ENCODE measurements around the gene MSANTD2.

MSANTD2 gene

DNA sequence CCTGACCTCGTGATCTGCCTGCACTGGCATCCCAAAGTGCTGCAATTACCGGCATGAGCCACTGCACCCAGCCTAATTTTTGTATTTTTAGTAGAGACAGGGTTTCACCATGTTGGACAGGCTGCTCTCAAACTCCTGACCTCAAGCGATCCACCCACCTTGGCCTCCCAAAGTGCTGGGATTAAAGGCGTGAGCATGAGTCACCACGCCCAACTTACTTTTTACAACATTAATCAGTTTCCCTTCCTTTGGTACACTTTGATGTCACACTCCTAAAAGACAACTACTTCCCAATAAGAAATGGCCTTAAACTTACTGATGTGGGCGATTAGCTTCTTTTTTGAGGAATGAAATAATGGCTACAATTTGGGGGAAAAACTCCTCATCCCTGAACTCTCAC lies 29.2 kb downstream of the MSANTD2 start:
- peak; percentile 39 for DNase-seq (ENCODE audit: low read depth)

DNA sequence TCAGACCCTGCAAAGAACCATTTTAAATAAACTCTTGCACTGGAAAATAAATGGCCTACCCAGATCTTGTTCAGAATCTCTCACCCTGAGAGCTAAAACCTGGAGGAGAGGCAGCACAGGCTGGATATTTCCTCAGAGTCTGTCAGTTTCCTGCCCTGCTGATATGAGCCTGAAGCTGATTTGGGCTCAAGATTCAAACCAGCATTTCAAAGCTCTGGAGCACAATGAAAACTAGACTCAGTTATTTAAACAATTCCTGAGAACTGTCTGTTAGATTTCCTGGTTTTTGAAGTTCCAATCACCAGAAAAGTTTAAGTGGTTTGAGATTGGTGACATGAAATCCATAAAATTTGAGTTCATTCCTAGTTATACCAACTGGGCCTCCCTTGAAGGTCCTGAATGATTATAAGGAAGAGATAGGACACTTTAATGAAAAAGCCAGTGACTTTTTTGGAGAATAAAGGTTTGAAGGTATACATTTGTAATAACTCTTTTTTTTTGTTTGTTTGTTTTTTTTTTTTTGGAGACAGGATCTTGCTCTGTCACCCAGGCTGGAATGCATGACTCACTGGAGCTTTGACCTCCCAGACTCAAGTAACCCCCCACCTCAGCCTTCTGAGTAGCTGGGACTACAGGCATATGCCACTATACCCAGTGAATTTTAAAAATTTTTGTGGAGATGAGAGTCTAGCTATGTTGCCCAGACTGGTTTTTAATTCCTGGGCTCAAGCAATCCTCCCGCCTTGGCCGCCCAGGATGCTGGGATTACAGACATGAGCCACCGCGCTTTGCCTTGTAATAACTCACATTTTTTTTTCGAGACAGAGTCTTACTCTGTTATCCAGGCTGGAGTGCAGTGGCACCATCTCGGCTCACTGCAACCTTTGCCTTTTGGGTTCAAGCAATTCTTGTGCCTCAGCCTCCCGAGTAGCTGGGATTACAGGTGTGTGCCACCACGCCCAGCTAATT lies 30.1 kb downstream of the MSANTD2 start:
- DNase-seq (ENCODE audit: low read depth), result peak; percentile 79

DNA sequence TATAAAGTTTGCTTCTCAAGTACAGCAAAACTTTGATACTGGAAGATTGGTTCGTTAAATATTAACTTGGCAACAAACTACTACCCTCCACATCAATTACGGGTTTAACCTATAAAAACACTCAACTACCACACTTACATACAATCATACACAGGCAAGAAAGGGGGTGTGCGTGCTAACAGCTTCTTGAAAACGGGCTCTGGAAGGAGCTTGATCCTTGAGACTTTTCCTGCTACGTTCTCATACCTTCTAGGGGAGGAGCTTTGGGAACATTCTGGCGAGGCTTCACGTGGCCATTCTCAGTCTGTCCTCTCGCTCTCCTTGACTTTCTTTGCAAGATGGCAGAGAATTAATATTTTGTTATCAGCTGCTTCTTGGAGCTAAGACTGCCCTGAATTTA lies 31.3 kb downstream of the MSANTD2 start:
- DNase-seq (ENCODE audit: low read depth), result no peak

DNA sequence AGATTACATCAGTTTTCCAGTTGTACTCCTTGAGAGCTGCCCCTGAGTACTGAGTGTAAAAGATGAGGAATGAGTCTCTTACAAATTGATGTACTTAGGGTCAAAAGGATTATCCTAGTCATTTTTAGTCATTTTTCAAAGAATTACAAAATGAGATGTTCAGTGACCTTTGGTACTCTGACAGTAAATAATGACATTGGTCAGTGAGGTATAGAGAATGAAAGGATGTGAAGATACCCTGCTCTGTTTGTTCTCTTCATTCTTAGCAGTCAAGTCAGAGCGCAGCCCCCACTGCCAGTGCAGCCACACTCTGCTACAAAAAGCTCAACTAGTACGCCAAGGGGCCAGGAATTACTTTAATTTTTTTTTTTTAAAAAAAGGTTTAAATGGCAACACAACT lies 34.0 kb downstream of the MSANTD2 start:
- no peak for DNase-seq (ENCODE audit: low read depth)

DNA sequence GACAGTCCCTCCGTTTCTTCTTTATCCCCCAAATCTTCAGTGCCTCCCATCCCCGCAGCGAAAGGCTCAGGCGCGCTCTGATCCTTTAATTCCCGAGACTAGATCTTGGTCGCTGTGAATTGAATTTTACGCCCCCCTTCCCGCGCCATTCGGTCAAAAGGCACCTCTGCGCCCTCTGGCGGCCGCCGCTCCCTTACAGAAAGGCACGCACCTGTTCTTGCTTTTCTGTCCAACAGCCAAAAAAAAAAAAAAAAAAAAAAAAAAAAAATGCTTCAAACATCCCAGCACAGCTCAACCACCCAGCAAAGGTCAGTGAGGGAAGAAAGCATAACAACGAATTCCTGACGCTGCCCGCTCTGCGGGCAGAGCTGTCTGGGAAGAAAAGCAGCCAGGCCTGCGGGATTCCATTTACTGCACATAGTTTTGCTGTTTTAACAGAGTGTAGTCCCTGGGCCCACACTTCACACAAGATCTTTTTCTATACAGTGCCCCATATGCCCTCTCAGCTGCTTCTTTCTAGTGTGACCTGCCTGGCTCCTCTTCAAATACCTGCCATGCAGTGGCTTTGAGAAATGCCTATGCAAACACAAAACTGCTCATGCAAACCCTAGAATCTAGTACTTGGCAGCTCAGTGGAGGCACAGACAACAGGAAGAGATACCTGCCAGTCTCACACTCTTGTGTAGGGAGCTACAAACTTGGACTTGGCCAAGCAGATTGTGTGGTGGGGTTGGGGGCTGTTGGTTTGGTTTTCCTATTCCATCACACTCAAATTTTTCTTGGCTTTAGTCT lies 36.9 kb downstream of the MSANTD2 start:
- DNase-seq (ENCODE audit: low read depth), result peak; percentile 62

DNA sequence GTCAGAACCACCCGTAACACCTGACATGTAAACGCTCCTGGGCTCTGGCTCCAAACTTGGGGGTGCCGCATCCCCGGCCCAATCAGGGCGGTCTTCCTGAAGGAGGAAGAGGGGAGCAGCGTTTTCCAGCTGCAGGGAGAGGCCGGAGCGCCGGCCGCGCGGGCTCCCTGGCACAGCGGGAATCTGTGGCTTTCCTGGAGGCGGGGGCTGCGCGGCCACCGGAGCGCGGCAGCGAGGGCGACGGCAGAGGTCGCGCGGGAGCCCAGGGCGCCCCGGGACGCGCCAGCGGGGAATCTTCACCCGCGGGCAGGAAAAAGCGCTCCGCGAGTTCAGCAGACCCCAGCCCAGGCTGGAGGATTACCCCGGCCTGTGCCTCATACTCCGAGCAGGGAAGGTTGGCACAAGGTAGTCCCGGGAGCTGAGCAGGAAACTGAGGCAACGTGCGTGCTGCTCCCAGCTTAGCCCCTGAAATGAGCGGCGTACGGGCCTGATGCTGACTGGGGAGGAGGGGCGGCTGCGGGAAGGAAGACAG lies 37.5 kb downstream of the MSANTD2 start:
- DNase-seq (ENCODE audit: low read depth), result no peak

DNA sequence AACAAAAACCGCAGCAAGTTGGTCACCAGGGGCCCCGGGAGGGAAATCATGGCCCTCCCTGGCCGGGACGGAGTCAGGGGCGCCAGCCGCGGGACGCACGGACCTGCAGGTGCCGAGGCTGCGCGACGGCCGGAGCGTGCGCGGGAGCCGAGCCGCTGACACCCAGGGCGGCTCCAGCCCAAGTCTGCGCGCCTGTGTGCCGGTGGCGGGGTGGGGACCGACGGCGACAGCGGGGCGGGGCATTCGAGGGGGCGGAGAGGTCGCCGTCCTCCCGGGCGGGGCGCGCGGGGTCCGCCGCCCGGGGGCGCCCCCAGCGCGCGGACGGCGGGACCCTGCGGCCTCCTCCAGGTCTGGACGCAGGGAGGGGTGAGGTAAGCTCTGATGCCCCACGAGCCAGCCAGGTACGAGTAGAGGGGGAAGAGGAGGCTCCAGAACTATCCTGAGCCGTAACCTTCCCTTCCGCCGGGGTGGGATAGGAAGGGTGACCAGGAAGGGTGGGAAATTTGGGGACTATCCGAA lies 38.0 kb downstream of the MSANTD2 start, which contains the start of gene ESAM:
Gene ESAM (minus strand): TSS at position 186 of the 519 bp plus-strand sequence. CDS start 136 bp downstream, at position 50.
- no peak for DNase-seq (ENCODE audit: low read depth)

DNA sequence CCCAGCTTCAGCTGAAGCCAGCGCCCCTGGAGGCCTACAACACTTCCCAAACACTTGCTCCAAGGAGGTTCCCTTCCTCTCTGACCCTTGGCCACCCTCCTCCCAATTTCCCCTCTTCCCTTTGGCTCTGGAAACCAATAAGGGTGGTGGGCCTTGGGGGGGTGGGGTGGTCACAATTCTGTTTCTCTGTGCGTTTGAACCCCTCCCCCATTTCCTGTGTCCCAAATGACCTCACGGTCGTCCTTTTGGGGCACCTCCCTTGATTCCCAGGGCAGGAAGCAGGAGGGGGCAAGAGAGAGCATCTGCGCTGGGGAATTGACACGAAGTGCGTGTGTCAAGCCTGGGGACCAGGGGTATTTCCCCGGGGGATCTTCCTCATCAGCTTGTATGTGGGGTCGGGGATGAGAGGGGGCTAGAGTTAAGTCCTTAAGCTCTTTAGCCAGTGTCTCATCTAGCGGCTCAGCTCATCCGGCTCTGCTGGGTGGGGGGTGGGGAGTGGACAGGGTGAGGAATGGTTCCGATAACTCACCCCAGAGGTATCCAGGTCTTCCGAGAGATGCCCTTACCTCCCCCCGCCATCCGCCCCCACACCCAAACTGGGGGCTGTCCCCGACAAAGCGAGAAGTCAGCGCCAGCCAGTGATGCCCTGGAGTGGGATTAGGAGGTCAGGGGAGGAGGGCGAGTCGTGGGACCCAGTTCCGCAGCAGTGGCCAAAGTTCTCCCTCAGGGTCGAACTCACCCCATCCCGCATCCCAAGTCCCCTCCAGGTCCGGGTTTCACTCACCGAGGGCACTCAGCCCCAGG lies 38.7 kb downstream of the MSANTD2 start:
- DNase-seq (ENCODE audit: low read depth), result no peak

DNA sequence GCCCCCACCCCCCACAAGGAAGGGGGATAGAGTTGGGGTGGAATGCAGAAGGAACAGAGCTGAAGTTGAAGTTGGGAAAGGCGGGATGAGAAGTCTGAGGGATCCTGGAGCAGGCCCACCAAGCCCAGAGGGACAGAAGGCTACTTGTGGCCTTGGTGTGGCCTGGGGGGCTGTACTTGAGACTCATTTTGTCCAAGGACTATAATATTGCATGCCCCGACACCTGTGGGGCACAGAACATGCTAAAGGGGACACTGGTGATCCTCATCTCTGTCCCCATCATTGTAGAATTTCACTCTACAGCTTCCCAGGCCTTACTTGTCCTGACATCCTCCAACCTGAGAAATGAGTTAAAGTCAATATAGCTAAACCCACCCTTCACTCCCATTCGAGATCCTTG lies 39.4 kb downstream of the MSANTD2 start:
- no peak for DNase-seq (ENCODE audit: low read depth)

DNA sequence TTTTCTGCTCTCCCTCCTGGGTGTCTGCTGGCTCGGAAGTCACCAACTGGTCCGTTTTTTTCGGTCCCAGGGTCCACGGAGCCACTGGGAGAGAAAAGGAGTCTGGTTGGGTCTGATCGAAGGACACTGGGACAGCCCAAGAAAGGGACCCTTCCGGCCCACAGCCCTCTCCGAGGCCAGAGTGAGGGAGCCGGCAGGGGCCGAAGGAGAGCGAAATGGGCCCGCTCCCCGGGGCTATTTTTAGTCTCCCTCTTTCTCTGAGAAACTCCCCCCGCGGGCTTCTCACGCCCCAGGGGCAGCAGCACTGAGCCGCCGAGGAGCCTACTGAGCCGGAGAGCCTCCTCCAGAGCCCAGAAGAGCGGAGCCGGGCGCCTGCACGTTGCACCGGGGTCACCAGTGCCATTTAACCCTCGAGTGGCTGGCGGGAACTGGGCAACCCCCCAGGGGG lies 40.0 kb downstream of the MSANTD2 start:
- no peak for DNase-seq (ENCODE audit: low read depth)

DNA sequence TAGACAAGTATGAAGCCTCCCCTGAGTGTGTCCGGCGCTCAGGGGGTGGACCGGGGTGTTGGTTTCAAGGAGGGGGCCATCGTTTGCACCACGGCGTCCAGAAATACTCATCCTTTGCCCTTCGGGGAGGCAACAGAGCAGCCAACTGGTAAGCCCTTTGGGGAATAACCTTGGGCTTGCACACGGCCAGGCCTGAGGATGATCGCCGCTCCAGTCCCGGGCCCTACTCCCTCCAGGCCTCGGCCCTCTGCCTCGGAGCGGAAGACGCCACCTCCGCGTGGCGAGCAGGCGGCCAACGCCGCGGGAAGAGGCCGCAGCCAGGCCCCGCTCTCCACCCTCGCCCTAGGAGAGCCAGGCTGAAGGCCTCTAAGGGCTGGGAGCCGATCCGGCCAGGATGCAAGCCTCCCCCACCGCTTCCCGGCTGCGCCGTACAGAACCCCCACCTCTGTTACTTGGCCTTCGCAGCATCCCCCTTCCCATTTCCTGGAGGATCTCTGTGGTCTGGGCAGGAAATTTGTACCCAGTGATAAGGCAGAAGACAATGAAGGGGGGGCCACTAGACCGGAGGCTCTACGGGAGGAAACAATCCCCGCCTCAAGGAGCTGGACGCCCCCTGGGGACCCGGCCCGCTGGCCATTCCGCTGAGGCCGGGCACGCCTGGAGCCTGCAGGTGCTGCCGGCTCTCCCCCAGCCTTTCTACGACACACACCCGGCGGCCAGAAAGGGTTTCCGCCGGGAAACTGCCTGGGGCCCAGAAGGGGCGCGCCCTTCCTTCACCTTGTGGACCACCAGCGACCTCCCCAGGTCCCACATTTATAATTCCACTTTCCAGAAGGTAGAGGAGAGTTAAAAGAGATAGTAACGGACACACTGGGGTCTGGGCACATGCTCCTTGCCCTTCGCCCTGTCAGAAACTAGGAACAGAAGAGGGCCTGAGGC lies 40.7 kb downstream of the MSANTD2 start:
- DNase-seq (ENCODE audit: low read depth), result no peak

DNA sequence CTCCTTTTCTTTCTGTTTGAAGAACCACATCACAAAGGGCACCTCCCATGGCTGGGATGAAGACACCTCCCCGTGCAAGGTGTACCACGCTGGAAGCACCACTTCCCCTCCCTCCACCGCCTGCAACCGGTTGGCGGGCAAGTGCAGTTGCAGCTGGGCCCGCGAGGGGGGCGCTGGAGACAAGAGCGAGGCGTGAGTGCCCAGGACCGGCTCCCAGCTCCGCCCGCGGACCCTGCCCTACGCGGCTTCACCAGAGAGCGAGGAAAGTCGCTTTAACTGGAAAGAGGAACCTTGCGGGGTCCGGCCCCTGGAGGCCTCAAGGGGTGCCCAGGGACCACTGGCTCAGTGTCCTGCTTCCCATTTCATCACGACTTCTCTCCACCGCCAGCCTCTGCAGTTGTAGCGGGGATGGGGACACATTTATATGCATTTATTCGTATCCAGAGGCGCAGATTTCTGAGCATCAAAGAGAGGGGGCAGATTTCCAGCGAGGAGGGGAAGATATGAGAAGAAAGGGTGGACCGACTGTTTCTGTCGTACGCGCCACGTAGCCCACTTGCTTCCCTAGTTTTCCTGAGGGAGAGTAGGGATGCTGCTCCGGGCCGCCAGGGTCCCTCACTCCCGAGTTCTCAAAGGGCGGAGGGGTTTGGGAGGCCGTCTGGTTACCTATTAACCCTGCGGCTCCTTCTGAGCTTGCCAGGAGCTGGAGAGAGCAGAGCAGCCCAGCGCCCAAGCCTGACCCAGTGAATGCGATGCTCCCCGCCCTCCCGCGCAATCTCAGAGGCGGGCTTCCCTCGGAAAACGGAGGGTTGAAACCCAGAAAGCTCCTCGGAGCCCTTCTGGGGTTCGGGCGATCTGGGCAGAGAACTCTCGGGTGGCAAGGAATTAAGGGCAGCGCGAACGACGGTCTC lies 41.6 kb downstream of the MSANTD2 start:
- peak; percentile 71 for DNase-seq (ENCODE audit: low read depth)

DNA sequence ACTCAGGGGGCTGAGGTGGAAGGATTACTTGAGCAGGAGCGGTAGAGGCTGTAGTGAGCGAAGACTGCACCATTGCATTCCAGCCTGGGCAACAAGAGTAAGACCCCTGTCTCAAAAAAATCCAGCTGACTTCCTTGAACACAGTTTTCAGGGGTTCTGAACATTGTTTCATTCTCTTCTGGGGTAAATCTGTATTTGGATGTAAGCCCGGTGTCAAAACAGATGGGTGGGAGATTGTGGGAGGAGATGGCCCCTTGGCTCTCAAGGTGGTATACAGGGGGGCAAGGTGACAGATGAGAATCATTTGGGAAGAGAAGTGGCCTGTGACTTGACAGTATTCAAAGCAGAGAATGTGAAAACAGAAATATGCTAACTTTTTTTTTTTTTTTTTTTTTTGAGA lies 42.9 kb downstream of the MSANTD2 start:
- no peak for DNase-seq (ENCODE audit: low read depth)

DNA sequence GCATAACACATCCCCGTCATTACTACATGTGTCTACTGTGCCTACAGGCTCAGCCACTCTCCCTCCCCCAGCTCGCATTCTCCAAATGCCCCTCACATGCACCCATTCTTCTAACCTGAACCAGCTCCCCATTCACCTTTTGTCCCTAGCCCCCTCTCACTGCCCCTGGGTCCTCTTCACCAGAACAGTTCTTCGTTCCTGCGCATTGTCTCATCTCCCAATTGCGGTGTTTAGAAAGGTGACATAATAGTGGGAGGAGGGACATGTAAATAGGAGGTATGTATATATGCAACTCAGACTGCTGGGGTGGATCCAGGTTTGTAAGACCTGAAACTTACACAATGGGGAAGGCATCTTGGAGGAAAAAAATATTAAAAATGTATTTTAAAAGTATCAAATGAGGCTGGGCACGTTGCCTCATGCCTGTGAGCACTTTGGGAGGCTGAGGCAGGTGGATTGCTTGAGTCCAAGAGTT lies 43.4 kb downstream of the MSANTD2 start:
- DNase-seq (ENCODE audit: low read depth), result no peak

DNA sequence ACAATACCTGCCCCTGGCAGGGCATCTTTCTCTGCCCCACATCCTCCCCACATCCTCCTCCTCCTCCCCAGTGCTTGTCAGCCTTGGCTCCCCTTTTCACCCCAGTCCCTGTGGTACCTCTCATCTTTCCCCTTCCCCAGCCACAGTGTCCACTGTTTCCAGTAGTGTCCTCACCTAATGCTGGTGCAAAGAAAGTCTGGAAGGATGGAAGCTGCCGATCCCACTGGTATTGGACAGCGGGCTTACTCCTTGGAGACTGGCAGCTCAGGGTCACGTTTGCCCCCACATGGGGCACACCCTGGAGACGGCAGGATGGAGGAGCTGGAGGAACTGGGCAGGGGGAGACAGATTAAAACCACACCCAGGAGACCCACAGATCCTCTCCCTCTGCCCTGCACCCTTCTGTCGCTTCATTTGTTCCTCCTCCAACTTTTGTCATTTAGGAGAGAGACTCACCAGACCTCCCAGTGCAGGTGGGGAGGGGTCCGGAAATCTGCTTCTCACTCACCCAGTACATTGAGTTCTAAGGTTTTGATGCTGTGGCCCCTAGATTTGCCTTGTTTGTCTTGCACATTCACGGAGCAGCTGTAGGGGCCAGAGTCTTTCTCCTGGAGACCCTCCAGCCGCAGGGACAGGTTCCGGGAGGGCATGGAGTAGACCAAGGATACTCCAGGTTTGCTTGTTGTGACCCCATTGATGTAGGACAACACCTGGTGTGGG lies 44.0 kb downstream of the MSANTD2 start:
- no peak for DNase-seq (ENCODE audit: low read depth)

DNA sequence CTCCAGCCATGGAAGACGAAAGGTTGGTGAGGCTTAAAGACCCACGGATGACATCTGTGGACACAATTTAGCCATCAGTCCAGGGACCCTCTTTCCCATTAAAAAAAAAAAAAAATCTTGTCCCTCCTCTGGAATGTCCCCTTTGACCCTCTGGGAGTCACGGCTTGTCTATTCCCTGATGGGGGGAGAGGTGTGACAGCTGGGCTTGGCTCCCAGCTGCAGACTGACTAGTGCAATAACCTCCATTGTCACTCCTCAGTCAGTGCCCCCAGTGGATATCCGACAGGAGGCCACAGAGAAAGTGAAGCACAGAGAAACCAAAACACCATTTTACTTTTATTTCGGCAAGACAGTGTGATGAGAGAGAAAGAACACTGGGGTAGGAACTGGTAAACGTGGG lies 45.5 kb downstream of the MSANTD2 start:
- no peak for DNase-seq (ENCODE audit: low read depth)

DNA sequence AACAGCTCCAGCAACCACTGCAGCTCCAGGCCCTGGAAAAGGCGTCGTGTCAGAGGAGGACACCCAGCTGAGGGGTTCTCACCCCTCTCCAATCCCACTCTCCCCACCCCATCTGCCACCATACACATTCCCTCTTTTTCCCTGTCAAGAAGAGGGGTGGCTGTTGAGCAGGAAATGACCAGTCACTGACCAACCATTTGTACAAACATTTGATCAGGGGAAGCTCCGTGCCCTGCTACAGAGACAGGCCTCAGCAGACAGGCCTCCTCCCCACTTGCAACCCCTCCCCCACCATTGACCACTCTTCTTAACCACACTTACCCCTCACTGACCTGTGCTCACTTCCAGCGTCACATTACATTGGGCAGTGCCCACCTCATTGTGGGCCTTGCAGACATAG lies 45.9 kb downstream of the MSANTD2 start:
- no peak for DNase-seq (ENCODE audit: low read depth)

DNA sequence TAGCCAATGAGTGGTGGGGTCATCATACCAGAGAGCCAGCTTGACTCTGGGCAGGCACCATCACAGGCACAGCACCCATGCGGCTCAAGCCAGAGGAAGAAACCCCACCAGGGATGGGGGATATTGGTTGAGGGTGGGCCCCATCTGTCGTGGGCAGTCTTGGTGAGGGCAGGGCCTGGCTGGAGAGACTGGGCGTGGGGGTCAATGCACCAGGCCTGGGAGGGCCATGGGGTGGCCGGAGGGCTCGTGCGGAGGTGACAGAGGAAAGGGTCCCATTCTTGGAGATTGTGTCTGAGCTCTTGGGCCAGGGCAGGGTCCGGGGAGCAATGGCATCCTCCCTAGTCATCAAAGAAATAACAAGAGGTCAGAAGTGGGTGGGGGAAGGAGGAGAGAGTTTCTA lies 46.6 kb downstream of the MSANTD2 start:
- DNase-seq (ENCODE audit: low read depth), result no peak

DNA sequence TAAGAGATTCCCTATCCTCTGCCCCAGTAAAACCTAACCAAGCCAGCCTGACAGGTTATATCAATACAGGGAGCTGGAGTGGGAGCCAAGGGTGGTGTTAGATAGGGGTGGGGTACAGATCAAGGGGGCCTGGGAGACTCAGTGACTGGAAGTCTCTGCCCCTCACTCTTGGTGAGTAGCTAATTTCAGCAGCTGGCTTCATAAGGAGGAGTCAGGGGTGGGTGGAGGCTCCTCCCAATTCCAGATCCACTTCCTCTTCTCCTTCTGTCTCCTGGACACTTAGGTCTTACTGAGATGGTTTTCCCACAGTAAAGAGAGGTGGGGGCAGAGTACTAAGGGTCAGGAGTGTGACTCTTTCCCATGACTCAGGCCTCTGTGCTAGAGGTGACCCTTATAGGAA lies 47.0 kb downstream of the MSANTD2 start:
- no peak for DNase-seq (ENCODE audit: low read depth)

Data from iris pigment epithelial cell (primary cell).